Gastrocnemius medialis (tissue), 4 donors: ENCODE results near the gene ATP9B. TPM values are rescaled to one million over a fixed set of nuclear protein-coding genes. Genes with fewer than 3 reads are reported as not detected.

Source experiments
- ATAC-seq, 2 donors: fragments of 150-250 bp; one replicate each; pipeline ENCODE4 v1.9.1; 2016
- DNase-seq, 2 donors: peaks; one replicate each; pipeline ENCODE4 v3.0.0-alpha.2; 2019
- H3K27ac ChIP-seq, 4 donors: fragments of 200-600 bp; sonication (generic); 1 replicate in 1 of 4; 2 replicates in 3 of 4; pipeline ENCODE4 v1.5.1; 2016 to 2018; ENCODE audit warnings: mild to moderate bottlenecking in 2 of 4, moderate library complexity in 1 of 4
- H3K27me3 ChIP-seq, 3 donors: fragments of 200-600 bp; sonication (generic) in 2 of 3; 1 replicate in 1 of 3; 2 replicates in 2 of 3; pipeline versions ENCODE4 v1.5.1 to v1.6.0; 2016 to 2019; ENCODE audit warnings: mild to moderate bottlenecking in 1 of 3, moderate library complexity in 1 of 3
- H3K36me3 ChIP-seq, 2 donors: fragments of 200-600 bp; sonication (generic) in 1 of 2; one replicate each; pipeline ENCODE4 v1.5.1; 2017 to 2018
- H3K4me1 ChIP-seq, 2 donors: fragments of 200-600 bp; sonication (generic) in 1 of 2; one replicate each; pipeline ENCODE4 v1.5.1; 2016 to 2017; ENCODE audit warnings: mild to moderate bottlenecking in 2 of 2
- H3K4me3 ChIP-seq, 4 donors: fragments of 200-600 bp; sonication (generic) in 3 of 4; 1 replicate in 1 of 4; 2 replicates in 3 of 4; pipeline ENCODE4 v1.5.1; 2016 to 2019; ENCODE audit warnings: mild to moderate bottlenecking in 2 of 4
- H3K9me3 ChIP-seq, 3 donors: fragments of 200-600 bp; sonication (generic) in 2 of 3; 1 replicate in 1 of 3; 2 replicates in 2 of 3; pipeline ENCODE4 v1.5.1; 2016 to 2019
- POLR2A ChIP-seq, 2 donors: fragments of 450-650 bp; IDR thresholded peaks; one replicate each; pipeline ENCODE4 v1.6.1; 2017; ENCODE audit warnings: antibody characterized with exemption in 2 of 2, mild to moderate bottlenecking in 2 of 2, moderate library complexity in 2 of 2
- in situ Hi-C, 4 donors: fragments of 200-750 bp; cut with MboI; loops; one replicate each; pipeline versions ENCODE4 v1.15.0 to v1.8.0; 2017; ENCODE audit warnings: low sequenced_read_pairs in 4 of 4
- intact Hi-C: fragments of 100-400 bp; cut with DNase I; formaldehyde crosslinking; loops from one replicate; pipeline ENCODE4 v1.15.1; 2023; ENCODE audit warnings: low total_unique reads
- total RNA-seq, 4 donors: library from RNA; depleted of rRNA; stranded (reverse); fragments of >200 nt; gene quantifications; one replicate each; pipeline versions ENCODE4 v1.1.0 to v1.2.3, GENCODE V29; 2016
- TF ChIP-seq, protein P1 (sequence below), 5 experiments: fragments of 450-650 bp in 3 of 5; fragments of 200-600 bp in 2 of 5; sonication (generic) in 2 of 5; IDR thresholded peaks in 4 of 5; conservative IDR thresholded peaks in 1 of 5; 1 replicate in 4 of 5; 2 replicates in 1 of 5; pipeline ENCODE4 v1.5.1; 2016 to 2019; ENCODE audit warnings: antibody characterized with exemption in 5 of 5, mild to moderate bottlenecking in 3 of 5, moderate library complexity in 3 of 5

ATP9B gene
- total RNA-seq, 4 donors from 2014 or later: 9.9 to 33.6 (median 18.6) TPM

DNA sequence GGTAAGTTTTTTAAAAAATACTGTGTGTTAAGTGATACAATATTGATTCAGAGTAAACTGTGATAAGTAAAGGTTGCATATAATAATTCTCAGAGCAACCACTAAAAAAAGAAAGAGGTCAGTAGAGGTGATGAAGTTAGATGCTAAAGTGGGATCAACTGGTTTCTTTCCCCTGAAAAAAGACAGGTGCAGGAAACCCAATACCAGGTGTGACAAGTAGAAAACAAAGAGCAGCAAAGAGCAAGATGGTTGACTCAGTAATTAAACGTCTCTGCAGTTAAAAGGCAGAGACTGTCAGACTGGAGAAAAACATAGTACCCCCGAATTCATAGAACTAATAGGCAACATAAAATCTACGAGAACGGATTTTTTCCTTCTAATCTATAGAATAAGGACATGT, 128.3 kb downstream of the ATP9B start:
- intact Hi-C loops: no loop called here
- in situ Hi-C loops: no loop called here
- ATAC-seq: peak; percentile 69 to 73

GRCh38 chr18:79199691-79200374, 130.6 kb downstream of the ATP9B start:
- ATAC-seq: peak in 1 of 2 donors; percentile 72
- intact Hi-C loops: no loop called here

More for the DNA sequence above, 128.3 kb downstream of the ATP9B start:
- H3K27me3 ChIP-seq: no peaks in the 10 kb centered on the region
- no peaks in the 10 kb centered on the region for H3K9me3 ChIP-seq
- no peaks in the 10 kb centered on the region for H3K36me3 ChIP-seq
- no peak overlapping the region for H3K4me3 ChIP-seq
- no peak overlapping the region for H3K27ac ChIP-seq
- TF ChIP-seq, protein P1, sequence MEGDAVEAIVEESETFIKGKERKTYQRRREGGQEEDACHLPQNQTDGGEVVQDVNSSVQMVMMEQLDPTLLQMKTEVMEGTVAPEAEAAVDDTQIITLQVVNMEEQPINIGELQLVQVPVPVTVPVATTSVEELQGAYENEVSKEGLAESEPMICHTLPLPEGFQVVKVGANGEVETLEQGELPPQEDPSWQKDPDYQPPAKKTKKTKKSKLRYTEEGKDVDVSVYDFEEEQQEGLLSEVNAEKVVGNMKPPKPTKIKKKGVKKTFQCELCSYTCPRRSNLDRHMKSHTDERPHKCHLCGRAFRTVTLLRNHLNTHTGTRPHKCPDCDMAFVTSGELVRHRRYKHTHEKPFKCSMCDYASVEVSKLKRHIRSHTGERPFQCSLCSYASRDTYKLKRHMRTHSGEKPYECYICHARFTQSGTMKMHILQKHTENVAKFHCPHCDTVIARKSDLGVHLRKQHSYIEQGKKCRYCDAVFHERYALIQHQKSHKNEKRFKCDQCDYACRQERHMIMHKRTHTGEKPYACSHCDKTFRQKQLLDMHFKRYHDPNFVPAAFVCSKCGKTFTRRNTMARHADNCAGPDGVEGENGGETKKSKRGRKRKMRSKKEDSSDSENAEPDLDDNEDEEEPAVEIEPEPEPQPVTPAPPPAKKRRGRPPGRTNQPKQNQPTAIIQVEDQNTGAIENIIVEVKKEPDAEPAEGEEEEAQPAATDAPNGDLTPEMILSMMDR (IDR thresholded peaks at IDR 0.05 in 4 of 5, conservative IDR thresholded peaks at IDR 0.05 in 1 of 5): no peak
- no peak for TF ChIP-seq POLR2A (IDR thresholded peaks at IDR 0.05)
- peaks cover 5 to 15% of the 10 kb centered on the region in 2 donors for H3K4me1 ChIP-seq
- no peak for DNase-seq

DNA sequence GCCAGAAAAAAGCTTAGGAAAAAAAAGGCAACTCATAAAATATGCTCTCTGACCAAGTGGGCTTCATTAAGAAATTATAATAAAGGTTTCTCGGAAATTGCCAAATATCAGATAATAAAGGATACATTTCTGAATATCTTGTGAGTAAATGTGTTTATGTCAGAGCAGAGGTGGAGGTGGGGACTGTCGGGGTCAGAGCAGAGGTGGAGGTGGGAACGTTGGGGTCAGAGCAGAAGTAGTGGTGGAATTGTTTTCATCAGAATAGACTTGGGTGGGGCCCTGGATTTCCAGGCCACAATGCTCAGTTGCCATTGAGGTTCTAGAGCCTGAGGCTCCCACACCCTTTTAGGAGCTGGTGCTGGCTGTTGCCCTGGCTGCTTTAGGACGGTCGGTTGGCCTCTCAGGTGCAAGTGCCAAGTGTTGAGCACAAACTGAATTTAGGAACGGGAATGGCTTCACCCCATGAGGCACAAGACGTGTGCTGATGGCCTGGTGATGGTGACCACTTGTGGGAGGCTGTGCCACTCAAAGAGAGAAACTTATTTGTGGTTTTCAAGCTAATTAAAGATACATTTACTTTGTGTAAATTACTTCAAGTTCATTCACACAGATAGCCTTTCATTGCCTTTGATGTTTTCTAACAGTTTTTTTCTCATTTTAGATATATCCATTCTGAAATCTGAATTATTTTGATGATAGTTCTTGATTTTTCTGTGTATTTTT, 131.5 kb downstream of the ATP9B start:
- H3K4me3 ChIP-seq: no peak overlapping the region
- no peak for TF ChIP-seq POLR2A (IDR thresholded peaks at IDR 0.05)
- TF ChIP-seq, protein P1 (IDR thresholded peaks at IDR 0.05 in 4 of 5, conservative IDR thresholded peaks at IDR 0.05 in 1 of 5): no peak
- no peaks in the 10 kb centered on the region for H3K36me3 ChIP-seq
- peaks cover 5 to 15% of the 10 kb centered on the region in 2 donors for H3K4me1 ChIP-seq
- H3K27me3 ChIP-seq: no peaks in the 10 kb centered on the region
- ATAC-seq: peak; percentile 49 to 88
- in situ Hi-C loops: no loop called here
- H3K27ac ChIP-seq: no peak overlapping the region
- peak in 1 of 2 donors; percentile 71 for DNase-seq
- intact Hi-C loops: no loop called here
- no peaks in the 10 kb centered on the region for H3K9me3 ChIP-seq

More at GRCh38 chr18:79199691-79200374, 130.6 kb downstream of the ATP9B start:
- no peaks in the 10 kb centered on the region for H3K27me3 ChIP-seq
- no peaks in the 10 kb centered on the region for H3K9me3 ChIP-seq
- TF ChIP-seq POLR2A (IDR thresholded peaks at IDR 0.05): no peak
- TF ChIP-seq, protein P1 (IDR thresholded peaks at IDR 0.05 in 4 of 5, conservative IDR thresholded peaks at IDR 0.05 in 1 of 5): no peak
- peaks cover 5 to 15% of the 10 kb centered on the region in 2 donors for H3K4me1 ChIP-seq
- in situ Hi-C loops: no loop called here
- no peak overlapping the region for H3K27ac ChIP-seq
- H3K36me3 ChIP-seq: no peaks in the 10 kb centered on the region
- no peak for DNase-seq
- H3K4me3 ChIP-seq: no peak overlapping the region

- TF ChIP-seq, protein P1 (IDR thresholded peaks at IDR 0.05 in 4 of 5, conservative IDR thresholded peaks at IDR 0.05 in 1 of 5): no peak
- TF ChIP-seq POLR2A (IDR thresholded peaks at IDR 0.05): no peak
- intact Hi-C loops: no loop called here
- in situ Hi-C loops: no loop called here
- DNase-seq (no peak), ATAC-seq (no peak)
- peaks cover 0 to 15% of the 10 kb centered on the region in 2 donors for H3K36me3 ChIP-seq
- no peaks in the 10 kb centered on the region for H3K27me3 ChIP-seq
- no peaks in the 10 kb centered on the region for H3K9me3 ChIP-seq
- H3K27ac ChIP-seq: no peak overlapping the region
- no peak overlapping the region for H3K4me3 ChIP-seq
- no peaks in the 10 kb centered on the region for H3K4me1 ChIP-seq
These were observed 133.9 kb downstream of the ATP9B start for GRCh38 chr18:79203017-79203605.
